Mesenchymal stem cell (in vitro differentiated cells and primary cell): ENCODE data around the gene TTC9.

ENCODE experiments used
- DNase-seq: peaks from one replicate; pipeline ENCODE4 v3.0.0-alpha.2; 2013
- H2AFZ ChIP-seq: one replicate; pipeline ENCODE4 v1.6.1; 2013; ENCODE audit warnings: low read depth, mild to moderate bottlenecking, control low read depth, inconsistent platforms, low read length, moderate library complexity
- H2AK5ac ChIP-seq: 2 replicates; pipeline ENCODE4 v1.6.1; 2013; ENCODE audit warnings: low read length, moderate library complexity, mild to moderate bottlenecking, inconsistent platforms; ENCODE audit not compliant: severe bottlenecking
- H2BK120ac ChIP-seq: one replicate; pipeline ENCODE4 v1.6.1; 2013; ENCODE audit warnings: low read depth, mild to moderate bottlenecking, inconsistent platforms, low read length, moderate library complexity
- H2BK12ac ChIP-seq, 2 experiments: one replicate each; pipeline ENCODE4 v1.6.1; 2013; ENCODE audit warnings: inconsistent platforms in 2 of 2, low read length in 2 of 2, mild to moderate bottlenecking in 2 of 2, moderate library complexity in 2 of 2, control low read depth in 1 of 2
- H2BK15ac ChIP-seq: one replicate; pipeline ENCODE4 v1.6.1; 2013; ENCODE audit warnings: mild to moderate bottlenecking, low read depth, inconsistent platforms; ENCODE audit not compliant: poor library complexity, severe bottlenecking
- H2BK5ac ChIP-seq: 2 replicates; pipeline ENCODE4 v1.6.1; 2013; ENCODE audit warnings: low read depth, mild to moderate bottlenecking, low read length, control low read depth, inconsistent platforms; ENCODE audit not compliant: poor library complexity, severe bottlenecking
- H3K14ac ChIP-seq, 2 experiments: one replicate each; pipeline ENCODE4 v1.6.1; 2013; ENCODE audit warnings: inconsistent platforms in 2 of 2, low read length in 2 of 2, control low read depth in 1 of 2, mild to moderate bottlenecking in 1 of 2, moderate library complexity in 1 of 2
- H3K18ac ChIP-seq, 2 experiments: one replicate each; pipeline ENCODE4 v1.6.1; 2013; ENCODE audit warnings: inconsistent platforms in 2 of 2, low read length in 2 of 2, control low read depth in 1 of 2, low read depth in 1 of 2, mild to moderate bottlenecking in 1 of 2
- H3K23ac ChIP-seq, 2 experiments: one replicate each; pipeline ENCODE4 v1.6.1; 2013; ENCODE audit warnings: inconsistent platforms in 2 of 2, low read length in 2 of 2, mild to moderate bottlenecking in 2 of 2, moderate library complexity in 2 of 2, control low read depth in 1 of 2
- H3K27ac ChIP-seq: 2 replicates; pipeline ENCODE4 v1.5.1; 2013; ENCODE audit warnings: mild to moderate bottlenecking, moderate library complexity, low read length, control low read depth, inconsistent platforms; ENCODE audit not compliant: poor library complexity, severe bottlenecking
- H3K27me3 ChIP-seq, 2 experiments: 2 replicates each; pipeline versions ENCODE4 v1.6.1 to v1.7.0; 2013; ENCODE audit warnings: low read length in 2 of 2, mild to moderate bottlenecking in 2 of 2, moderate library complexity in 2 of 2, control low read depth in 1 of 2, inconsistent platforms in 1 of 2; ENCODE audit not compliant: control insufficient read depth in 1 of 2, insufficient read depth in 1 of 2
- H3K36me3 ChIP-seq, 2 experiments: 2 replicates each; pipeline versions ENCODE4 v1.6.1 to v1.7.0; 2013; ENCODE audit warnings: low read length in 2 of 2, control low read depth in 1 of 2, inconsistent platforms in 1 of 2, low read depth in 1 of 2, mild to moderate bottlenecking in 1 of 2; ENCODE audit not compliant: insufficient read depth in 2 of 2, control insufficient read depth in 1 of 2
- H3K4ac ChIP-seq, 2 experiments: one replicate each; pipeline ENCODE4 v1.6.1; 2013; ENCODE audit warnings: inconsistent platforms in 2 of 2, low read length in 2 of 2, mild to moderate bottlenecking in 2 of 2, moderate library complexity in 2 of 2, control low read depth in 1 of 2, low read depth in 1 of 2
- H3K4me1 ChIP-seq: 2 replicates; pipeline ENCODE4 v1.6.1; 2013; ENCODE audit warnings: low read depth, low read length, control low read depth; ENCODE audit not compliant: control insufficient read depth, insufficient read depth
- H3K4me2 ChIP-seq: 2 replicates; pipeline ENCODE4 v1.6.1; 2013; ENCODE audit warnings: low read length, mild to moderate bottlenecking, inconsistent platforms; ENCODE audit not compliant: poor library complexity, severe bottlenecking
- H3K4me3 ChIP-seq, 2 experiments: 2 replicates each; pipeline versions ENCODE4 v1.5.1 to v1.7.0; 2013; ENCODE audit warnings: low read length in 2 of 2, mild to moderate bottlenecking in 2 of 2, control low read depth in 1 of 2, low read depth in 1 of 2; ENCODE audit not compliant: insufficient read depth in 1 of 2
- H3K79me1 ChIP-seq: replicated peaks from 2 replicates; pipeline ENCODE4 v1.6.1; 2013; ENCODE audit warnings: mild to moderate bottlenecking, control low read depth, low read length, inconsistent platforms; ENCODE audit not compliant: poor library complexity, severe bottlenecking
- H3K9ac ChIP-seq: 2 replicates; pipeline ENCODE4 v1.7.0; 2013; ENCODE audit warnings: mild to moderate bottlenecking, low read length, moderate library complexity
- H3K9me3 ChIP-seq: 2 replicates; pipeline ENCODE4 v1.7.0; 2013; ENCODE audit warnings: mild to moderate bottlenecking, low read length; ENCODE audit not compliant: control insufficient read depth
- H4K8ac ChIP-seq: one replicate; pipeline ENCODE4 v1.6.1; 2013; ENCODE audit warnings: inconsistent platforms, mild to moderate bottlenecking, low read length, moderate library complexity
- H4K91ac ChIP-seq: one replicate; pipeline ENCODE4 v1.6.1; 2013; ENCODE audit warnings: mild to moderate bottlenecking, low read length, inconsistent platforms
- WGBS: methylation state at CpG from one replicate; pipeline ENCODE4 v1.1.7; 2013; ENCODE audit warnings: mixed read lengths; 5-methylcytosine and 5-hydroxymethylcytosine counted together

TTC9 gene

DNA sequence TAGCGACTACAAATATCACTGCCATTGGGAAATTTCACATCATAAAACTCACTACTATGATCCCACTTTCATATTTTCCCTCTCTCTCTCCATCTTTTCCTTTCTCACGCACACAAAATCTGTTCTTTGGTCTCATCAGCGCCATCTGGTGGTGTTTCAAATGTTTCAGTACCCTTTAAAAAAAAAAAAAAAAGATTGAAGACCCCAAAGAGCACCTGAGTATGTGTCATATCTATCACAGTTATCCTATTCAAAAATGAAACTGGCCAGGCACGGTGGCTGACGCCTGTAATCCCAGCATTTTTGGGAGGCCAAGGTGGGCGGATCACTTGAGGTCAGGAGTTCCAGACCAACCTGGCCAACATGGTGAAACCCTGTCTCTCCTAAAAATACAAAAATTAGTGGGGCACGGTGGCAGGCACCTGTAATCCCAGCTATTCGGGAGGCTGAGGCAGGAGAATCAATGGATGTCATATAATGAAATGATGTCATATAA is 72.4 kb downstream of the TTC9 start:
- DNase-seq, result peak; percentile 72
- H3K4ac ChIP-seq, result no peak overlapping the region
- no peaks in the 10 kb centered on the region for H3K4me1 ChIP-seq
- no peak overlapping the region for H2AFZ ChIP-seq
- H2BK120ac ChIP-seq, result no peak overlapping the region
- no peak overlapping the region for H2AK5ac ChIP-seq
- H3K36me3 ChIP-seq, result no peaks in the 10 kb centered on the region
- H3K9ac ChIP-seq, result no peak overlapping the region
- H3K18ac ChIP-seq, result no peak overlapping the region
- H2BK15ac ChIP-seq, result no peak overlapping the region
- H3K79me1 ChIP-seq, result no peaks in the 10 kb centered on the region
- peaks cover 0 to 21% of the 10 kb centered on the region in 2 experiments for H3K27me3 ChIP-seq
- WGBS, result 21% methylated on average over 8 of the region's 8 CpGs
- H3K27ac ChIP-seq, result no peak overlapping the region
- H3K4me3 ChIP-seq, result no peak overlapping the region
- no peak overlapping the region for H2BK12ac ChIP-seq
- no peak overlapping the region for H3K14ac ChIP-seq
- no peak overlapping the region for H4K8ac ChIP-seq
- no peak overlapping the region for H3K4me2 ChIP-seq
- no peak overlapping the region for H3K23ac ChIP-seq
- no peaks in the 10 kb centered on the region for H3K9me3 ChIP-seq
- no peak overlapping the region for H4K91ac ChIP-seq
- H2BK5ac ChIP-seq, result no peak overlapping the region

DNA sequence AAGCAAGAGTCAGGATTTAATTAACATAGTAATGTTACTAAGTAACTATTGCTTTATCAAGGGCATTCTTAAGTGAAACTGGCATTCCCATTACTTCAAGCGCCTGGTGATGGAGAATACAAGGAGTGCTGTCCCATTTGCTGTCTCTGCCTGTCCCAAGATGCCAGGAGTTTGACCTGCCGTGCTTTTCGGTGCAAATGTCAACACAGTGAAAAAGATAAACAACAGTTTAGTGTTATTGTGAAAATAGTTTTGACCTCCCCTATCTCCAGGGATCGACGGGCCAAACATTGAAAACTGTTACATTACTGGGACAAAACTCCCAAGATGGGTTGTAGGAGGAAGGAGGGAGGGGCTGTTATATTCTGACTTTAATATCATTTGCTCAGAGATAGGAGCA is 74.8 kb downstream of the TTC9 start:
- Histone ChIP-seq H3K4ac (no peak overlapping the region), H2AK5ac (no peak overlapping the region), H3K23ac (no peak overlapping the region), H3K14ac (no peak overlapping the region), H2BK120ac (no peak overlapping the region), H3K4me1 (peaks cover under 1% of the 10 kb centered on the region), H3K18ac (no peak overlapping the region), H4K91ac (no peak overlapping the region), H3K4me2 (no peak overlapping the region), H3K36me3 (no peaks in the 10 kb centered on the region), H3K9me3 (no peaks in the 10 kb centered on the region), H2BK15ac (no peak overlapping the region), H2BK12ac (no peak overlapping the region), H2AFZ (no peak overlapping the region), H4K8ac (no peak overlapping the region), H3K4me3 (no peak overlapping the region), H3K27ac (no peak overlapping the region), H3K27me3 (peaks cover 0 to 22% of the 10 kb centered on the region in 2 experiments), H3K79me1 (no peaks in the 10 kb centered on the region), H2BK5ac (no peak overlapping the region), H3K9ac (no peak overlapping the region)
- 22% methylated on average over 3 of the region's 5 CpGs for WGBS
- no peak for DNase-seq

DNA sequence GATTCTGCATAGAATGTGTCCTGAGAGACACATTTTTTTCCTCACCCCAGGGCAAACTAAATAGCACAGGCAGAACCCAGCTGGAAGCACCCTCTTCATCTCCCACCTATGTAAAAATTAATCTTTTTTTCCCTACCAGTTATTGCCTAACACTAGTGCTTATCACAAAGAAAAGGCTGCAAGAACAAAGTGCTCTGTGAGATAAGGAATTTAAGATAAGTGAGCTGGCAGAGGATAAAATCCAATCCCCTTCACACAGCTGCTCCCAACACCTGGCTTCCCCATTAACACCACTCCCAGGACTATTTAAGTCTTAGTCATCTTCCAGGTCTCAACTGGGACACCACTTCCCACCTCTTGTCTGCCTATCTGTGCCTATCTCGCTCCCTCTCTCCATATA is 75.2 kb downstream of the TTC9 start:
- peaks cover 0 to 22% of the 10 kb centered on the region in 2 experiments for H3K27me3 ChIP-seq
- no peak overlapping the region for H3K27ac ChIP-seq
- H3K4me2 ChIP-seq, result no peak overlapping the region
- H4K91ac ChIP-seq, result no peak overlapping the region
- H3K4me3 ChIP-seq, result no peak overlapping the region
- H3K36me3 ChIP-seq, result no peaks in the 10 kb centered on the region
- no peak overlapping the region for H2AFZ ChIP-seq
- no peak for DNase-seq
- H3K4ac ChIP-seq, result no peak overlapping the region
- H2BK12ac ChIP-seq, result no peak overlapping the region
- no peak overlapping the region for H2AK5ac ChIP-seq
- H2BK120ac ChIP-seq, result no peak overlapping the region
- no peak overlapping the region for H2BK15ac ChIP-seq
- no peak overlapping the region for H4K8ac ChIP-seq
- H3K79me1 ChIP-seq, result no peaks in the 10 kb centered on the region
- H3K9me3 ChIP-seq, result no peaks in the 10 kb centered on the region
- no peak overlapping the region for H3K9ac ChIP-seq
- WGBS, result no CpG with 5 or more reads among the region's 1 CpG
- H3K18ac ChIP-seq, result no peak overlapping the region
- H3K14ac ChIP-seq, result no peak overlapping the region
- no peak overlapping the region for H2BK5ac ChIP-seq
- no peak overlapping the region for H3K23ac ChIP-seq
- peaks cover 5% of the 10 kb centered on the region for H3K4me1 ChIP-seq

DNA sequence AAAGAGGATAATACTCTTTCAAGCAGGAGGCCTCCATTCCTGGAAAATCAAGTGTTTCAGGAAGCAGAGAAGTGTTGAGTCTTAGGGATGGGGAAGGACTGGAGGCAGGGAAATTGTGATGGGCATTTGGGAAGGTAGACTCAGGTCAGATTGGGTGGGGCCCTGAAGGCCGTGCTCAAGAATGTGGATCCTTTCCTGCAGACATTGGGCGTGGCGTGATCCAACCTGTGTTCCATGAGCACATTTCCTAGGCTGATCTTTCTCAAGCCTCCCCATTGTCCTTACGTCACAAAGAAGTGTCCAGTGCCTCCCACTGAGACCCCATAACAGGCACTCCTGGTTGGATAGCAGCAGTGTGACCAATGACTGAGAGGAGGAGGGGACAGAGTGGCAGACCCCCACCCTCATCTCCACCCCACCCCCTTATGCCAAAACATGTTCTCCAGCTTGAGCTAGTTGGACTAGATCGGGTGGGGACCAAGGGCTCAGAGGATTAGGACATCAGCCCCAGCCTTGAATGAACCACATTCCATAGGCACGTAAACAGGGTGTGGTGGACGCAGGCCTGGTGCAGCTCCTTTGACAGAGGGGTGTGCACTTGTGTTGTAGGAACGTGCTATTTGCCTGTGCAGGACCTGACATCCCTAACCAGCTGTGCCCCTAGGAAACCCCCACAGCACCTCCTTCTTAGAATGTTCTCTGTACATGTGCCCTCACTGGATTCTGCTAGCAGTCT is 76.8 kb downstream of the TTC9 start:
- H3K23ac ChIP-seq, result no peak overlapping the region
- H3K4me2 ChIP-seq, result no peak overlapping the region
- no peaks in the 10 kb centered on the region for H3K36me3 ChIP-seq
- H2BK5ac ChIP-seq, result no peak overlapping the region
- no peaks in the 10 kb centered on the region for H3K79me1 ChIP-seq
- no peak overlapping the region for H2BK15ac ChIP-seq
- no peak overlapping the region for H2BK120ac ChIP-seq
- 78% methylated on average over 6 of the region's 8 CpGs for WGBS
- H4K8ac ChIP-seq, result no peak overlapping the region
- no peak overlapping the region for H4K91ac ChIP-seq
- H3K4me3 ChIP-seq, result no peak overlapping the region
- no peak for DNase-seq
- H2BK12ac ChIP-seq, result no peak overlapping the region
- no peak overlapping the region for H3K4ac ChIP-seq
- peaks cover 0 to 34% of the 10 kb centered on the region in 2 experiments for H3K27me3 ChIP-seq
- no peaks in the 10 kb centered on the region for H3K9me3 ChIP-seq
- no peak overlapping the region for H3K9ac ChIP-seq
- H2AFZ ChIP-seq, result no peak overlapping the region
- no peak overlapping the region for H3K27ac ChIP-seq
- H3K4me1 ChIP-seq, result peaks cover 9% of the 10 kb centered on the region
- no peak overlapping the region for H2AK5ac ChIP-seq
- H3K14ac ChIP-seq, result no peak overlapping the region
- no peak overlapping the region for H3K18ac ChIP-seq
